HG02884 (cell line): ENCODE data around the gene ATP6V0A4.
"Not testable (repeated sequence)": the region's sequence is repeated elsewhere in the genome, so short reads cannot be mapped to it uniquely, and the experiment has no call there.

Source experiments
- ATAC-seq: cut with Tn5 transposase; IDR thresholded peaks from one replicate; pipeline ENCODE4 v1.9.1; 2021; ENCODE audit warnings: mild to moderate bottlenecking, moderate library complexity; ENCODE audit not compliant: unreplicated experiment

Gene ATP6V0A4

GRCh38 chr7:138797715-138798320, at the start of gene ATP6V0A4, which contains the start of gene TMEM213:
Gene ATP6V0A4, minus strand, starts transcription at chr7:138798196. Its CDS starts 26,949 bp downstream, at chr7:138771247.
Gene TMEM213, plus strand, starts transcription at chr7:138797994. Its CDS starts 111 bp downstream, at chr7:138798105.
- ATAC-seq: no peak

DNA sequence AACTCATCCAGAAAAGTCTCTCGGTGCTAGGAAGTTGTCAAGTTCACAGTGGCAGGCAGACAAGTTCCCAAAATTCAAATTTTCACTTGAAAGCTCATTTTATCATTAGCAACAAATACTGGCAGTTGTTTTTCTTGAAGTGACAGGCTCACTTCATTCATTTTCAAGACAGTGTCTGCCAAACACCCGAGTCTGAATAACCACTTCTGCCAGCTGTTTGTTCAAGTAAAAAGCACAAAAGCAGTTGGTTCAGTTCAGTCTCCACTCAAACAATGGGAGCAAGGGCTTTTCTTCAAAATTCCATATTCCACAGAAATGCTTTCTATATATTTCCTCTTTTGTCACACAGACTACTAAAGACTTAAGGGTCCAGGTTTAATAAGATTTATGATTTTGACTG, 47.7 kb upstream of the ATP6V0A4 start:
- ATAC-seq: no peak

- no peak for ATAC-seq
Measured at GRCh38 chr7:138843632-138844580, 45.9 kb upstream of the ATP6V0A4 start.

GRCh38 chr7:138842111-138842510, 44.1 kb upstream of the ATP6V0A4 start:
- ATAC-seq: no peak

DNA sequence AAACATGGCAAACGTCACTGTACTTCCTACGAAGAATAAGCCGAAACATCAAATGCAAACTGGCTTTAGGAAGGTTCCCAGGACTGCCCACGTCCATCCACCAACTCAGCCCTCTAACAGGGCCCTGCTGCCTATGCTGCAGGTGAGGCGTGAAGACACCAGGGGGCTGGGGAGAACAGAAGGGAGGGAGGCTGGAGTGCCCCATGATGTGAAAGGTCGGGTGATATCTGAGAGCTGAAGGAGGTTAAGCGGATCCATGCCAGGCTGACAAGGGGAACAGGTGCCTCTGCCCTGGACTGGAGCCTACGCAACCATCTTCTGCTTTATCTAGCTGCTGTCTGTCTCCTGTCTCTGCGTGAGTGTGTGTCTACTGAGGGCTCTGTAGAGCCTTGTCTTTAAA, 40.2 kb upstream of the ATP6V0A4 start:
- no peak for ATAC-seq

GRCh38 chr7:138837627-138838026, 39.6 kb upstream of the ATP6V0A4 start:
- no peak for ATAC-seq

- ATAC-seq: no peak
Measured at GRCh38 chr7:138835087-138835486, 37.1 kb upstream of the ATP6V0A4 start.

GRCh38 chr7:138834583-138834982, 36.6 kb upstream of the ATP6V0A4 start:
- ATAC-seq: no peak

DNA sequence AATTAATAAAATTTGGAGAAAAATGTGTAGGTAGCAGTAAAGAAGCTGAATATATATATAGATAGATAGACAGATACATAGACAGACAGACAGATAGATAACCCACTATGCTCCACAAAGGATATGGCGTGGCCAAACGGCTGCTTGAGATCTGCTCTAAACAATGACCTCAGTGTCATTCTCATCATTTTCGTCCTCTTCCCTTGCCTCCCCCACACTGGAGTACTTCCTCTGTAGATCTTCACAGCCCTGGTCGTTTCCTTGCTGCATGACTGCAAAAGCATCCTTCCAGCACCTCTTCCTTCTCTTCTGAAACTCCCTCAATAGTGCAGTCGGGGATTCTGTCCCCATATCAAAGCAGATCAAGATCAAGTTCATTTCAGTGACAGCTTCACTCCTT, 35.6 kb upstream of the ATP6V0A4 start:
- no peak for ATAC-seq

DNA sequence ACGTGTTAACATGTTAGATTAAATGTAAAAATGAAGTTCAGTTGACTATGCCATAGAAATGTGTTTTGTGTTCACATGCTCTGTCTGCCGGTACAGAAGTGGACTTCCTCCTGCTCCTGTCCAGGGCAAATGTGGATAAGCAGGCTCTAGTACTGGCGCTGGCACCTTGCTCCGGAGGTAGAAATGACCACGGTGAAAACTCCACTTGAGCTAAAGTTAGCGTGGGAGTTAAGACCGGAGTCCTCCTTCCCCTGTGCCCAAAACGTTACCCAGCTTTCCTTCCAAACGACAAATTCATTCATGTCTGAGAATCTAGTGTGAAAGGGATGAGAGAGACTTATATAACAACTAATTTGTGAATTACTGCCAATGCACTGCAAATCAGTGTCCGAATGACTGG, 35.0 kb upstream of the ATP6V0A4 start:
- no peak for ATAC-seq

DNA sequence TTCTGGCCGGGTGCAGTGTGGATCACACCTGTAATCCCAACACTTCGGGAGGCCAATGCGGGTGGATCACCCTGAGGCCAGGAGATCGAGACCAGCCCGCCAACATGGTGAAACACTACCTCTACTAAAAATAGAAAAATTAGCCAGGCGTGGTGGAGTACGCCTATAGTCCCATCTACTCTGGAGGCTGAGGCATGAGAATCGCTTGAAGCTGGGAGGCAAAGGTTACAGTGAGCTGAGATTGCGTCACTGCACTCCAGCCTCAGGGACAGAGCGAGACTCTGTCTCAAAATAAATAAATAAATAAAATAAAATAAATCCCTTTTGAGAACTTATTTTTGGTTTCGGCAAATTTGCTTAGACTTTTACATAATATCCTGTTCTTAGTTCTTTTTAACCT, 31.3 kb upstream of the ATP6V0A4 start:
- no peak for ATAC-seq

GRCh38 chr7:138828302-138828701, 30.3 kb upstream of the ATP6V0A4 start:
- no peak for ATAC-seq

GRCh38 chr7:138825049-138825721, 27.2 kb upstream of the ATP6V0A4 start:
- ATAC-seq: no peak

DNA sequence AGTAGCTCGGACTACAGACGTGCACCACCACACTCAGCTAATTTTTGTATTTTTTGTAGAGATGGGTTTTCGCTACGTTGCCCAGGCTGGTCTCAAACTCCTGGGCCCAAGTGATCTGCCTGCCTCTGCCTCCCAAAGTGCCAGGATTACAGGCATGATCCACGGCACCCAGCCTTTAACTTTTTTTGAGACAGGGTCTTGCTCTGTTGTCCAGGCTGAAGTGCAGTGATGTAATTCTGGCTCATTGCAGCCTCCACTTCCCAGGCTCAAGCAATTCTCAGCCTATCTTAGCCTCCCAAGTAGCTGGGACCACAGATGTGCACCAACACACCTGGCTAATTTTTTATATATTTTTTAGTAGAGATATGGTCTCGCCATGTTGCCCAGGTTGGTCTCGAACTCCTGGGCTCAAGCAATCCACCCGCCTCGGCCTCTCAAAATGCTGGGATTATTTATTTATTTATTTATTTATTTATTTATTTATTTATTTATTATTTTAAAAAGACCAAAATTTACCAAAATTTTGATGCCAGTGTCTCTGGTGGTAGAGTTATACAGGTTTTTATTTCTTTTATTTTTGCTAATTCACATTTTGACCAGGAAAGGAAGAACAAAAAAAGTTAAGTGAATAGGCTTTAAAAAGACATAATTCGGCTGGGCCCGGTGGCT, 25.0 kb upstream of the ATP6V0A4 start:
- no peak for ATAC-seq

DNA sequence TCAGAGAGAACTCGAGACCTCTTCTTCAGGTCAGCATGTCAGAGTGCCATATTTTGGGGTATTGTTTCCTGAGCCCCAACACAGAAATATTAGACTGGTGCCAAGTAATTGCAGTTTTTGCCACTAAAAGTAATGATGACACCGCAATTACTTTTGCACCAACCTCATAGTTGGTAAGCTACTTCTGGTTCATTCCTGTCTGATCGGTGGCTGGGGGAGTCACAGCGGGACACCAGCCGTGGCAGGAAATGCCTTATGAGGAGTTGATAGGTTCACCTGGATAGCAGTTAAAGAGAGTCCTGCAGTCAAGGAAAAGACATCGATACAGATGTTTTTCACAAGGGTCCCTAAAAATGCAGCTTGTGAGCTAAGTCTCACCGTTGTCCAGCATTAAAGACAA, 23.9 kb upstream of the ATP6V0A4 start:
- ATAC-seq: no peak

- ATAC-seq: no peak
Measured at GRCh38 chr7:138819625-138820024, 21.6 kb upstream of the ATP6V0A4 start.

DNA sequence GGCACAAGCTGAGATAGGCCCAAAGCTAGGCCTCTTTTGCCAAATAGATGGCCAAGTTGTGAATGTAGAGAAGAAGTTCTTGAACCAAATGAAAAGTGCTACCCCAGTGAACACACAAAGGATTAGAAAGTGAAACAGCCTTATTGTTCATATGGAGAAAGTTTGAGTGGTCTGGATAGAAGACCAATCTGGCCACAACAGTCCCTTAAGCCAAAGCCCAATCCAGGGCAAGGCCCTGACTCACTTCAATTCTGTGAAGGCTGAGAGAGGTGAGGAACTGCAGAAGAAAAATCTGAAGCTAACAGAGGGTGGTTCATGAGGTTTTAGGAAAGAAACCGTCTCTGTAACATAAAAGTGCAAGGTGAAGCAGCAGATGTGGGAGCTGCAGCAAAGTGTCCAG, 18.7 kb upstream of the ATP6V0A4 start:
- ATAC-seq: no peak

DNA sequence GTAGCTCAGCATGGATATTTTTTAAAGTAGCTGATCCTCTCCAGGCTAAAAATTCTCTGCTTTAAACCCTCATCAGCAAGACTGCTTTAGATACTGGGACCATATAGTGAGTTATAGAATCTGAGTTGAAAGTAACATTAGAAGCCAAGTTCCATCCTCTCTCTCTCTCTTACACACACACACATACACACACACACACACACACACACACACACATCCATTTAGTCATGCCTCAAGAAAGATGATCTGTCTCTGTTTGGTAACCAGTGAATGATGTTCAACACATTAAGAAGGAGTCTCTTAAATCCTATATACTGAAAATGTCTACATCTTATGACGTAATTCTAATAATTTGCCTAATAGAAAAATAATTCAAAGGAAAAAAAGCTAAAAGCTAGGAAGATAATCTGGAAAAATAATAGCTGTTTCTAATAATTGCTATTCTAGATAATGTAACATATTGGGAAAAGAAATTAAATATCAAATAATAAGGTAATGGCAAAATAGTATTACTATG, 16.9 kb upstream of the ATP6V0A4 start:
- no peak for ATAC-seq

DNA sequence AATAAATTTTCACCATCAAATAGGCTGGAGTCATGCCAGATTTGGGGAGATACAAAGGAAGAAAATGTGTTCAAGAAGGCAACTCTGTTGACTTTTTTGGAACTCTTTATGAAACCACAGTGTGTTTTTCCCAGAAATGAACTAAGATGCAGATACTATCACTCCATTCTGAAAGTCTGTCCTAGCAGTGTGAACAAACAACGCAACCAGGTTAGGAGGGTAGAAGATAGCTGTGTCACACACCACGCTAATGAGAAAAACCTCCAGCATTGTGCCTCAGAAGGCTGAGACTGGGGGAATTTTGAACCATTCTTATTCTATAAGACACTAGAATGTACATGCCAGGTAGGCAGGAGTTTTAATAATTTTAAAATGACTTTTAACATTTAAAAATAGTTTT, 15.9 kb upstream of the ATP6V0A4 start:
- ATAC-seq: no peak

GRCh38 chr7:138811327-138811726, 13.3 kb upstream of the ATP6V0A4 start:
- not testable (repeated sequence) for ATAC-seq

DNA sequence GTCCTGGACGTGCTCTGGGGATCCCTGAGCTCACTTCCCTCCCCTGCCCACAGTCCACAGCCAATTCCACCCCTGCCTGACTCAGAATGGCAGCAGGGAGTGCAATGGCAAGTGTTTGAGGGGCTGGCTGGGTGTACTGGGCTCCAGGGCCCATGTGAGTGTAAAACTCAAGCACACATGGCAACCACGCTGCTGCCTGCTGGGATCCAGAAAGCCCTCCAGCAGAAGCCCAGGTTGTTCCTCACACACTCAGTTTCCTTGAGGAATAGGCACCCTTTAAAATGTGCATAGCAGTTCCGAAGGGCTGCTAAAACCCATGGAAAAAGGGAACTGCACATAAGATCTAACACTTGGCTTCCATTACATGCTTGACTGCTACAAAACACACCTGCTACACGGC, 11.3 kb upstream of the ATP6V0A4 start:
- no peak for ATAC-seq
